HCT116 (cell line): Measurements from ENCODE around the gene PRMT2.

Experiments
- CTCF ChIP-seq, 3 experiments: fragments of 200-600 bp in 1 of 3; sonication (generic) in 1 of 3; IDR thresholded peaks in 2 of 3; conservative IDR thresholded peaks in 1 of 3; 2 replicates each; pipeline ENCODE4 v1.5.1; 2012 to 2017; ENCODE audit warnings: low read depth in 2 of 3, low read length in 2 of 3, antibody characterized with exemption in 1 of 3, borderline replicate concordance in 1 of 3, control low read depth in 1 of 3, mild to moderate bottlenecking in 1 of 3, mixed read lengths in 1 of 3, mixed run types in 1 of 3, moderate library complexity in 1 of 3; ENCODE audit not compliant: insufficient read depth in 1 of 3
- EGR1 ChIP-seq: IDR thresholded peaks from 2 replicates; pipeline ENCODE4 v1.6.1; 2012; ENCODE audit warnings: low read depth
- EZH2 ChIP-seq: fragments of 200-600 bp; sonication (generic); IDR thresholded peaks from 2 replicates; pipeline ENCODE4 v1.6.1; 2017; ENCODE audit warnings: antibody characterized with exemption, mixed run types
- FOSL1 ChIP-seq: IDR thresholded peaks from 2 replicates; pipeline ENCODE4 v1.6.1; 2012; ENCODE audit warnings: low read depth
- POLR2A ChIP-seq: IDR thresholded peaks from 2 replicates; pipeline ENCODE4 v1.7.0; 2011; ENCODE audit warnings: borderline replicate concordance; ENCODE audit not compliant: insufficient read depth, insufficient read length; ENCODE audit errors: extremely low read depth
- POLR2AphosphoS5 ChIP-seq: IDR thresholded peaks from 2 replicates; pipeline ENCODE4 v1.6.1; 2011; ENCODE audit warnings: mild to moderate bottlenecking, low read depth, low read length, moderate library complexity
- RAD21 ChIP-seq: IDR thresholded peaks from 2 replicates; pipeline ENCODE4 v1.6.1; 2012; ENCODE audit warnings: low read depth, mild to moderate bottlenecking
- ZBTB33 ChIP-seq: IDR thresholded peaks from 2 replicates; pipeline ENCODE4 v1.6.1; 2011; ENCODE audit warnings: mild to moderate bottlenecking, low read length, moderate library complexity; ENCODE audit not compliant: insufficient replicate concordance; ENCODE audit errors: extremely low read depth
- ZNF274 ChIP-seq: fragments of 200-500 bp; sonication (Bioruptor generic); IDR thresholded peaks from 2 replicates; pipeline ENCODE4 v1.6.1; 2014; ENCODE audit warnings: mild to moderate bottlenecking, low read depth, low read length, inconsistent platforms

GRCh38 chr21:46641656-46642055 is 6.2 kb downstream of the PRMT2 start:
- TF ChIP-seq CTCF (IDR thresholded peaks at IDR 0.05 in 2 of 3, conservative IDR thresholded peaks at IDR 0.05 in 1 of 3; ENCODE audit: borderline replicate concordance in 1 of 3, insufficient read depth in 1 of 3, low read depth in 2 of 3, low read length in 2 of 3) (no peak), ZBTB33 (no peak), EZH2 (no peak), ZNF274 (no peak), POLR2AphosphoS5 (no peak), FOSL1 (no peak), RAD21 (no peak), EGR1 (no peak), POLR2A (no peak)
